PFSK-1 (cell line): ENCODE results near the gene LRRC17.

Experiments
- FOXP2 ChIP-seq: optimal IDR thresholded peaks from 2 replicates; pipeline ENCODE3; 2011; ENCODE audit warnings: borderline replicate concordance, control low read depth, inconsistent platforms; ENCODE audit not compliant: insufficient read depth; ENCODE audit errors: extremely low read length, extremely low read depth
- POLR2AphosphoS5 ChIP-seq: IDR thresholded peaks from 2 replicates; pipeline ENCODE4 v1.6.1; 2012; ENCODE audit warnings: low read depth, mild to moderate bottlenecking, control low read depth, low read length, moderate library complexity
- REST ChIP-seq, 2 experiments: IDR thresholded peaks; 2 replicates each; pipeline versions ENCODE4 v1.6.1 to v1.8.0; 2011 to 2012; ENCODE audit warnings: low read depth in 2 of 2, low read length in 2 of 2, control low read depth in 1 of 2, inconsistent platforms in 1 of 2, mild to moderate bottlenecking in 1 of 2, moderate library complexity in 1 of 2; ENCODE audit not compliant: insufficient read depth in 1 of 2
- SIN3A ChIP-seq: IDR thresholded peaks from 2 replicates; pipeline ENCODE4 v1.6.1; 2012; ENCODE audit warnings: mild to moderate bottlenecking, low read length, moderate library complexity, borderline replicate concordance; ENCODE audit not compliant: insufficient read depth
- TAF1 ChIP-seq: IDR thresholded peaks from 2 replicates; pipeline ENCODE4 v1.6.1; 2012; ENCODE audit warnings: low read length, control low read depth, borderline replicate concordance; ENCODE audit not compliant: insufficient read depth

The LRRC17 gene

GRCh38 chr7:102914585-102914984 is 1.8 kb downstream of the LRRC17 start:
- TF ChIP-seq TAF1, result no peak
- no peak for TF ChIP-seq SIN3A
- no peak for TF ChIP-seq REST (IDR thresholded peaks at IDR 0.05; ENCODE audit: insufficient read depth in 1 of 2, low read depth in 2 of 2, low read length in 2 of 2)

GRCh38 chr7:102916426-102916825 is 3.6 kb downstream of the LRRC17 start:
- TF ChIP-seq FOXP2, result no peak
- no peak for TF ChIP-seq POLR2AphosphoS5
- no peak for TF ChIP-seq TAF1
- no peak for TF ChIP-seq SIN3A
- no peak for TF ChIP-seq REST (IDR thresholded peaks at IDR 0.05; ENCODE audit: insufficient read depth in 1 of 2, low read depth in 2 of 2, low read length in 2 of 2)

- TF ChIP-seq REST (IDR thresholded peaks at IDR 0.05; ENCODE audit: insufficient read depth in 1 of 2, low read depth in 2 of 2, low read length in 2 of 2), result no peak
Observed at GRCh38 chr7:102916881-102917280, 4.1 kb downstream of the LRRC17 start.

GRCh38 chr7:102917436-102918353 is 4.9 kb downstream of the LRRC17 start:
- TF ChIP-seq POLR2AphosphoS5 (no peak), TAF1 (no peak), REST (IDR thresholded peaks at IDR 0.05; ENCODE audit: insufficient read depth in 1 of 2, low read depth in 2 of 2, low read length in 2 of 2) (no peak)

GRCh38 chr7:102918845-102919244 is 6.0 kb downstream of the LRRC17 start:
- no peak for TF ChIP-seq REST (IDR thresholded peaks at IDR 0.05; ENCODE audit: insufficient read depth in 1 of 2, low read depth in 2 of 2, low read length in 2 of 2)
- TF ChIP-seq TAF1, result no peak
- TF ChIP-seq POLR2AphosphoS5, result no peak
- TF ChIP-seq FOXP2, result no peak
- no peak for TF ChIP-seq SIN3A
